ENCODE measurements around the gene PHF14.

PHF14 gene

GRCh38 chr7:11170863-11171568 is 197.3 kb downstream of the PHF14 start:
- H3K4me3 ChIP-seq (ENCODE audit: low read depth, low read length), result no peak overlapping the region
- no peak for DNase-seq (ENCODE audit: low read depth, low spot score)
- in situ Hi-C loops (cut with HindIII; ENCODE audit: low sequenced_read_pairs), result no loop called here
- TF ChIP-seq CTCF (IDR thresholded peaks at IDR 0.05; ENCODE audit: low read depth, low read length), result no peak

- no peak for DNase-seq (ENCODE audit: low read depth, low spot score)
- no peak for TF ChIP-seq CTCF (IDR thresholded peaks at IDR 0.05; ENCODE audit: low read depth, low read length)
- in situ Hi-C loops (cut with HindIII; ENCODE audit: low sequenced_read_pairs), result no loop called here
These were observed 198.0 kb downstream of the PHF14 start for GRCh38 chr7:11171569-11172192.

GRCh38 chr7:11172835-11173234 is 199.2 kb downstream of the PHF14 start:
- in situ Hi-C loops (cut with HindIII; ENCODE audit: low sequenced_read_pairs), result no loop called here
- TF ChIP-seq CTCF (IDR thresholded peaks at IDR 0.05; ENCODE audit: low read depth, low read length), result no peak
- no peak for DNase-seq (ENCODE audit: low read depth, low spot score)

More at GRCh38 chr7:11171569-11172192, 198.0 kb downstream of the PHF14 start:
- no peak overlapping the region for H3K4me3 ChIP-seq (ENCODE audit: low read depth, low read length)

GRCh38 chr7:11175371-11175770 is 201.7 kb downstream of the PHF14 start:
- no peak overlapping the region for H3K4me3 ChIP-seq (ENCODE audit: low read depth, low read length)
- no peak for TF ChIP-seq CTCF (IDR thresholded peaks at IDR 0.05; ENCODE audit: low read depth, low read length)
- DNase-seq (ENCODE audit: low read depth, low spot score), result no peak
- in situ Hi-C loops (cut with HindIII; ENCODE audit: low sequenced_read_pairs), result no loop called here

More at GRCh38 chr7:11172835-11173234, 199.2 kb downstream of the PHF14 start:
- no peak overlapping the region for H3K4me3 ChIP-seq (ENCODE audit: low read depth, low read length)

GRCh38 chr7:11175887-11176286 is 202.2 kb downstream of the PHF14 start:
- H3K4me3 ChIP-seq (ENCODE audit: low read depth, low read length), result no peak overlapping the region
- no peak for DNase-seq (ENCODE audit: low read depth, low spot score)
- in situ Hi-C loops (cut with HindIII; ENCODE audit: low sequenced_read_pairs), result no loop called here
- TF ChIP-seq CTCF (IDR thresholded peaks at IDR 0.05; ENCODE audit: low read depth, low read length), result no peak

- DNase-seq (ENCODE audit: low read depth, low spot score), result no peak
- in situ Hi-C loops (cut with HindIII; ENCODE audit: low sequenced_read_pairs), result no loop called here
These were observed 203.4 kb downstream of the PHF14 start for GRCh38 chr7:11176985-11177555.

More at GRCh38 chr7:11176985-11177555, 203.4 kb downstream of the PHF14 start:
- TF ChIP-seq CTCF (IDR thresholded peaks at IDR 0.05; ENCODE audit: low read depth, low read length), result no peak
- H3K4me3 ChIP-seq (ENCODE audit: low read depth, low read length), result no peak overlapping the region
